Ascending aorta (tissue), 2 donors: Measurements from ENCODE around the gene ENOPH1. TPM values are rescaled to one million over a fixed set of nuclear protein-coding genes. Genes with fewer than 3 reads are reported as not detected.
"Not testable (repeated sequence)": the region's sequence is repeated elsewhere in the genome, so short reads cannot be mapped to it uniquely, and the experiment has no call there.

Experiments used
- DNase-seq, 2 donors: peaks; one replicate each; pipeline ENCODE4 v3.0.0-alpha.2; 2019; ENCODE audit warnings: low spot score in 2 of 2
- H3K27ac ChIP-seq, 2 donors: fragments of 200-600 bp; sonication (generic); one replicate each; pipeline ENCODE4 v1.5.1; 2016 to 2017; ENCODE audit warnings: mild to moderate bottlenecking in 1 of 2
- H3K27me3 ChIP-seq: fragments of 200-600 bp; sonication (generic); one replicate; pipeline ENCODE4 v1.5.1; 2017
- H3K36me3 ChIP-seq, 2 donors: fragments of 200-600 bp; sonication (generic); one replicate each; pipeline ENCODE4 v1.5.1; 2016
- H3K4me1 ChIP-seq, 2 donors: fragments of 200-600 bp; sonication (generic); one replicate each; pipeline ENCODE4 v1.5.1; 2016 to 2017; ENCODE audit warnings: mild to moderate bottlenecking in 1 of 2
- H3K4me3 ChIP-seq, 2 donors: fragments of 200-600 bp; sonication (generic); one replicate each; pipeline ENCODE4 v1.5.1; 2016 to 2017; ENCODE audit warnings: mild to moderate bottlenecking in 1 of 2
- H3K9me3 ChIP-seq, 2 donors: fragments of 200-600 bp; sonication (generic); one replicate each; pipeline ENCODE4 v1.5.1; 2016
- CTCF ChIP-seq, 3 experiments: fragments of 200-600 bp in 2 of 3; fragments of 450-650 bp in 1 of 3; sonication (generic) in 2 of 3; IDR thresholded peaks; one replicate each; pipeline ENCODE4 v1.5.1; 2016 to 2019; ENCODE audit warnings: antibody characterized with exemption in 3 of 3, mild to moderate bottlenecking in 1 of 3, moderate library complexity in 1 of 3
- intact Hi-C: fragments of 100-400 bp; cut with DNase I; formaldehyde crosslinking; loops from one replicate; pipeline ENCODE4 v1.15.1; 2023
- total RNA-seq: library from RNA; depleted of rRNA; stranded (reverse); fragments of >200 nt; gene quantifications from one replicate; pipeline ENCODE4 v1.1.0, GENCODE V29; 2016

ENOPH1 gene
- total RNA-seq, 1 donor from 2014 or later, result 5.4 TPM

DNA sequence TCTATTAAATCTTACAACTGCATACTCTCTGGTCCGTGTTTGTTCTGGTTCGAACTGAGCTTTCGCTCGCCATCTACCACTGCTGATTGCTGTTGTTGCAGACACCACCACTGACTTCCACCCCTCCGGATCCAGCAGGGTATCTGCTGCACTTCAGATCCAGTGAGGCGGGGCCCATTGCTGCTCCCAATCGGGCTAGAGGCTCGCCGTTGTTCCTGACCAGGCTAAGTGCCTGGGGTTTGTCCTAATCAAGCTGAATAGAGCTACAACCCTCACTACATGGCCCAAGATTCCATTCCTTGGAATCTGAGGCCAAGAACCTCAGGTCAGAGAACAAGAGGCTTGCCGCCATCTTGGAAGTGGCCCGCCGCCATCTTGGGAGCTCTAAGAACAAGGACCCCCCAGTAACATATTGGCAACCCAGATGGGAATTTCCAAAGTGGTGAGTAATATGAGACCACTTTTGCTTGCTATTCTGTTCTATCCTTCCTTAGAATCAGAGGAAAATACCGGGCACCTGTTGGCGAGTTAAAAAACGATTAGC is 43.3 kb downstream of the ENOPH1 start:
- Histone ChIP-seq H3K36me3 (no peaks in the 10 kb centered on the region), H3K27me3 (no peaks in the 10 kb centered on the region), H3K4me1 (no peaks in the 10 kb centered on the region), H3K27ac (no peak overlapping the region), H3K4me3 (no peak overlapping the region), H3K9me3 (no peaks in the 10 kb centered on the region)
- DNase-seq, result no peak
- intact Hi-C loops, result no loop called here
- TF ChIP-seq CTCF (IDR thresholded peaks at IDR 0.05), result no peak

GRCh38 chr4:82475931-82476330 is 45.5 kb downstream of the ENOPH1 start:
- H3K27ac ChIP-seq, DNase-seq, H3K36me3 ChIP-seq, intact Hi-C loops, H3K4me3 ChIP-seq, H3K27me3 ChIP-seq, H3K9me3 ChIP-seq, H3K4me1 ChIP-seq: not testable (repeated sequence)

DNA sequence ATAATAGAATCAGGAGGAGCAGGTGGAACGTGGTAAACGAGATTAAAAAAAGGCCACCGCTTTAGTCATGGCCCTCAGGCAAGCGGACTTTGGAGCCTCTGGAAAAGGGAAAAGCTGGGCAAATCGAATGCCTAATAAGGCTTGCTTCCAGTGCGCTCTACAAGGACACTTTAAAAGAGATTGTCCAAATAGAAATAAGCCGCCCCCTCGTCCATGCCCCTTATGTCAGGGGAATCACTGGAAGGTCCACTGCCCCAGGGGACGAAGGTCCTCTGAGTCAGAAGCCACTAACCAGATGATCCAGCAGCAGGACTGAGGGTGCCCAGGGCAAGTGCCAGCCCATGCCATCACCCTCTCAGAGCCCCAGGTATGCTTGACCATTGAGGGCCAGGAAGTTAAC is 47.1 kb downstream of the ENOPH1 start:
- intact Hi-C loops, result not testable (repeated sequence)

DNA sequence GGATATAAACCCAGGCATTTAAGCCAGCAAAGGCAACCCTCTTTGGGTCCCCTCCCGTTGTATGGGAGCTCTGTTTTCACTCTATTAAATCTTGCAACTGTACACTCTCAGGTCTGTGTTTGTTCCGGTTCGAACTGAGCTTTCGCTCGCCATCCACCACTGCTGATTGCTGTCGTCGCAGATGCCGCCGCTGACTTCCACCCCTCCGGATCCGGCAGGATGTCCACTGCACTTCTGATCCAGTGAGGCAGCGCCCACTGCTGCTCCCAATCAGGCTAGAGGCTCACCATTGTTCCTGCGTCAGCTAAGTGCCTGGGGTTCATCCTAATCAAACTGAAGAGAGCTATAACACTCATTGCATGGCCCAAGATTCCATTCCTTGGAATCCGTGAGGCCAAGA is 49.2 kb downstream of the ENOPH1 start:
- no peak for TF ChIP-seq CTCF (IDR thresholded peaks at IDR 0.05)
- intact Hi-C loops, result no loop called here
- Histone ChIP-seq H3K36me3 (no peaks in the 10 kb centered on the region), H3K27me3 (no peaks in the 10 kb centered on the region), H3K4me1 (no peaks in the 10 kb centered on the region), H3K9me3 (no peaks in the 10 kb centered on the region), H3K27ac (no peak overlapping the region), H3K4me3 (no peak overlapping the region)
- no peak for DNase-seq

More for the DNA sequence above, 47.1 kb downstream of the ENOPH1 start:
- H3K27ac ChIP-seq, H3K4me1 ChIP-seq, H3K36me3 ChIP-seq, H3K9me3 ChIP-seq, H3K27me3 ChIP-seq, H3K4me3 ChIP-seq, DNase-seq: not testable (repeated sequence)

GRCh38 chr4:82480771-82481505 is 50.5 kb downstream of the ENOPH1 start:
- no peak for DNase-seq
- intact Hi-C loops, result no loop called here
- Histone ChIP-seq H3K4me3 (no peak overlapping the region), H3K27me3 (no peaks in the 10 kb centered on the region), H3K36me3 (no peaks in the 10 kb centered on the region), H3K9me3 (no peaks in the 10 kb centered on the region), H3K27ac (no peak overlapping the region), H3K4me1 (no peaks in the 10 kb centered on the region)
- TF ChIP-seq CTCF (IDR thresholded peaks at IDR 0.05), result no peak

DNA sequence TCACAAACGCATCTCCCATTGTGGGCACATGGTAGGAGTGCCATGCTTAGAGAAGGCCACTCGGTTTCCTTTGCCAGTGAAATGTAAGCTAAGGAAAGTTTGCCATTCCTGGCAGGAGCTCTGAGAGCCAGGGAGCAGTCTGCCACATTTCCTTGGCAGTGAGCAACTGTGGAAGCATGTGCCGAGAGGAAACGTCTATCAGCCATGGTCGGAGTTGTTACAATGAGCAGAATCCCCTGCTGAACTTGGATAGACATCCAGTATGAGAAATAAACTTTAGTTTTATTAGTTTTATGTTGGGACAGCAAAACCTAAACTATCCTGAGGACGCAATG is 51.1 kb downstream of the ENOPH1 start:
- no peak for TF ChIP-seq CTCF (IDR thresholded peaks at IDR 0.05)
- no peaks in the 10 kb centered on the region for H3K9me3 ChIP-seq
- H3K4me3 ChIP-seq, result no peak overlapping the region
- H3K4me1 ChIP-seq, result no peaks in the 10 kb centered on the region
- DNase-seq, result no peak
- H3K27me3 ChIP-seq, result no peaks in the 10 kb centered on the region
- H3K36me3 ChIP-seq, result no peaks in the 10 kb centered on the region
- no peak overlapping the region for H3K27ac ChIP-seq
- intact Hi-C loops, result no loop called here

DNA sequence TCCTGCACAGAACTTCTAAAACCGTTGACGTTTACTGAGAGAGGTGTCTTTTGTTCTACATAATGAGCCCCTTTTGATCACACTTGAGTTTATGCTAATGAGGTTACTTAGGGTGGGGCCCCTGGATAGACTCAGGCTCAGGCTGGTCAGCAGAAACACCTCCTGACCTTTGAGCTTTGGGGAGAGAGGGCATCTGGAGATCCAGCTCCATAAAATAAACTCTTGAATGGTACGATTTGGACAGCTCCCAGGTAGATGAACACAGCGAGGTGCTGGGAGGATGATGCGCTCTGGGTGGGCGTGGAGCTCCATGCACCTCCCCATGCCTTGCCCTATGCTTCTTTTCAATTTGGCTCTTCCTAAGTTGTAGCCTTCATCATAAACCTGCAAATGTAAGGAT is 52.0 kb downstream of the ENOPH1 start:
- Histone ChIP-seq H3K9me3 (no peaks in the 10 kb centered on the region), H3K36me3 (no peaks in the 10 kb centered on the region), H3K4me3 (no peak overlapping the region), H3K27ac (no peak overlapping the region), H3K4me1 (no peaks in the 10 kb centered on the region), H3K27me3 (no peaks in the 10 kb centered on the region)
- DNase-seq, result no peak
- no peak for TF ChIP-seq CTCF (IDR thresholded peaks at IDR 0.05)
- intact Hi-C loops, result no loop called here
